ENCODE measurements around the gene ZNF235. TPM values are rescaled to one million over a fixed set of nuclear protein-coding genes. Genes with fewer than 3 reads are reported as not detected.

ZNF235 gene
- total RNA-seq, 4 donors from 2014 or later, result 5.5 to 9.8 (median 6.3) TPM

GRCh38 chr19:44236384-44236783 lies 68.4 kb downstream of the ZNF235 start:
- TF ChIP-seq EP300 (IDR thresholded peaks at IDR 0.05), result no peak
- no peak for TF ChIP-seq CTCF (IDR thresholded peaks at IDR 0.05)
- TF ChIP-seq POLR2A (IDR thresholded peaks at IDR 0.05), result no peak
- no peak for DNase-seq (ENCODE audit: low spot score in 2 of 2)
- 96% methylated on average over 8 of the region's 8 CpGs for WGBS, 2 donors
- H3K9me3 ChIP-seq, result peaks cover 0 to 100% (median 43%) of the 10 kb centered on the region in 4 donors
- no peak overlapping the region for H3K27ac ChIP-seq
- H3K27me3 ChIP-seq, result no peaks in the 10 kb centered on the region
- H3K36me3 ChIP-seq, result peaks cover 15 to 92% (median 52%) of the 10 kb centered on the region in 3 donors
- H3K4me1 ChIP-seq, result no peaks in the 10 kb centered on the region
- no peak overlapping the region for H3K4me3 ChIP-seq

Small RNAs within 50 kb of the gene (small RNA-seq; reads per million reads assigned to genes)
- not detected for gene NDUFA3P1

Other genes with a start within 250 kb of the ZNF235 start
- gene ZNF284, start 232.9 kb downstream of the ZNF235 start, total RNA-seq, result 1 to 10 TPM; 1.8 to 3.1 (median 2.0) TPM
- gene ZNF224, start 210.7 kb downstream of the ZNF235 start, total RNA-seq, result 10 to 100 TPM; 16.2 to 34.1 (median 28.4) TPM
- gene ZNF225, start 191.6 kb downstream of the ZNF235 start, total RNA-seq, result 10 to 100 TPM in 1 of 4 donors, 1 to 10 TPM in 3; 1.8 to 10.1 (median 4.6) TPM
- 1 to 10 TPM; 6.9 to 7.9 (median 7.1) TPM for gene ZNF234, start 163.5 kb downstream of the ZNF235 start, total RNA-seq
- 10 to 100 TPM; 18.0 to 29.1 (median 23.3) TPM for gene ZNF226, start 139.9 kb downstream of the ZNF235 start, total RNA-seq
- 10 to 100 TPM in 3 of 4 donors, 1 to 10 TPM in 1; 8.1 to 22.0 (median 14.3) TPM for gene ZNF227, start 92.5 kb downstream of the ZNF235 start, total RNA-seq
- gene ZNF233, start 45.1 kb downstream of the ZNF235 start, total RNA-seq, result 1 to 10 TPM in 1 of 4 donors, under 1 TPM in 2, not detected in 1; 0.44 to 1.2 (median 0.63) TPM
- 1 to 10 TPM; 5.0 to 5.9 (median 5.3) TPM for gene ZNF112, start 51.7 kb upstream of the ZNF235 start, total RNA-seq
- gene ZNF285, start 96.6 kb upstream of the ZNF235 start, total RNA-seq, result 1 to 10 TPM; 1.9 to 6.1 (median 2.2) TPM
- gene ZNF229, start 143.4 kb upstream of the ZNF235 start, total RNA-seq, result 10 to 100 TPM in 1 of 4 donors, 1 to 10 TPM in 3; 2.0 to 29.5 (median 2.2) TPM
- gene ZNF180, start 195.5 kb upstream of the ZNF235 start, total RNA-seq, result 10 to 100 TPM; 12.9 to 38.9 (median 15.7) TPM
- not detected for gene CEACAM20, start 224.7 kb upstream of the ZNF235 start, total RNA-seq